HepG2 (cell line): ENCODE results near the gene CST4. TPM values are rescaled to one million over a fixed set of nuclear protein-coding genes. Genes with fewer than 3 reads are reported as not detected.

Experiments
- ADNP ChIP-seq: sonication (generic); formaldehyde crosslinking; IDR thresholded peaks from 2 replicates; pipeline ENCODE4 v1.4.0; 2020; ENCODE audit warnings: missing genetic modification reagents
- CCDC6 ChIP-seq: sonication (generic); formaldehyde crosslinking; IDR thresholded peaks from 2 replicates; pipeline ENCODE4 v1.8.1; 2022; ENCODE audit warnings: mild to moderate bottlenecking, missing genetic modification reagents, moderate library complexity
- DR1 ChIP-seq: sonication (generic); formaldehyde crosslinking; IDR thresholded peaks from 2 replicates; pipeline ENCODE4 v1.8.0; 2021; ENCODE audit warnings: mild to moderate bottlenecking, missing genetic modification reagents, inconsistent platforms
- ESRRA ChIP-seq: sonication (generic); formaldehyde crosslinking; IDR thresholded peaks from 2 replicates; pipeline ENCODE4 v1.5.1; 2020; ENCODE audit warnings: mild to moderate bottlenecking, low read depth, missing genetic modification reagents
- GZF1 ChIP-seq: sonication (generic); formaldehyde crosslinking; IDR thresholded peaks from 2 replicates; pipeline ENCODE4 v1.5.1; 2020; ENCODE audit warnings: mild to moderate bottlenecking, missing genetic modification reagents
- JDP2 ChIP-seq: sonication (generic); formaldehyde crosslinking; IDR thresholded peaks from 2 replicates; pipeline ENCODE4 v1.8.1; 2022; ENCODE audit warnings: missing genetic modification reagents, borderline replicate concordance
- KDM1A ChIP-seq: IDR thresholded peaks from 2 replicates; pipeline ENCODE4 v1.6.1; 2016; ENCODE audit warnings: missing compliant biosample characterization
- NBN ChIP-seq: fragments of 450-650 bp; conservative IDR thresholded peaks from 2 replicates; pipeline ENCODE4 v1.6.1; 2017
- NRL ChIP-seq: sonication (generic); formaldehyde crosslinking; IDR thresholded peaks from 2 replicates; pipeline ENCODE4 v1.5.0; 2020; ENCODE audit warnings: missing genetic modification reagents, mild to moderate bottlenecking, moderate library complexity, borderline replicate concordance
- SALL1 ChIP-seq: sonication (generic); formaldehyde crosslinking; IDR thresholded peaks from 2 replicates; pipeline ENCODE4 v1.8.0; 2022; ENCODE audit warnings: mild to moderate bottlenecking, missing genetic modification reagents
- SALL2 ChIP-seq: sonication (generic); formaldehyde crosslinking; IDR thresholded peaks from 2 replicates; pipeline ENCODE4 v1.8.1; 2023; ENCODE audit warnings: mild to moderate bottlenecking, missing genetic modification reagents, inconsistent platforms
- SIX4 ChIP-seq: sonication (generic); formaldehyde crosslinking; IDR thresholded peaks from 2 replicates; pipeline ENCODE4 v1.4.0; 2020; ENCODE audit warnings: missing genetic modification reagents
- SP140L ChIP-seq: sonication (generic); formaldehyde crosslinking; IDR thresholded peaks from 2 replicates; pipeline ENCODE4 v1.4.0; 2020; ENCODE audit warnings: missing genetic modification reagents, borderline replicate concordance
- ZFP82 ChIP-seq: sonication (generic); formaldehyde crosslinking; IDR thresholded peaks from 2 replicates; pipeline ENCODE4 v1.5.1; 2020; ENCODE audit warnings: mild to moderate bottlenecking, missing genetic modification reagents, borderline replicate concordance
- ZNF230 ChIP-seq: sonication (generic); formaldehyde crosslinking; IDR thresholded peaks from 2 replicates; pipeline ENCODE4 v1.4.0; 2020; ENCODE audit warnings: mild to moderate bottlenecking, missing genetic modification reagents
- ZNF235 ChIP-seq: sonication (generic); formaldehyde crosslinking; IDR thresholded peaks from 2 replicates; pipeline ENCODE4 v1.8.1; 2023; ENCODE audit warnings: mild to moderate bottlenecking, missing genetic modification reagents, borderline replicate concordance
- ZNF331 ChIP-seq: sonication (generic); formaldehyde crosslinking; IDR thresholded peaks from 2 replicates; pipeline ENCODE4 v1.4.0; 2020; ENCODE audit warnings: missing genetic modification reagents
- ZNF678 ChIP-seq: sonication (generic); formaldehyde crosslinking; IDR thresholded peaks from 2 replicates; pipeline ENCODE4 v1.4.0; 2020; ENCODE audit warnings: mild to moderate bottlenecking, missing genetic modification reagents
- polyA plus RNA-seq, 8 experiments: library from polyadenylated mRNA; depleted of rRNA in 3 of 8; stranded (reverse) in 7 of 8; unstranded in 1 of 8; fragments of >200 nt; fragmentation: Illumina TruSeq in 4 of 8; extraction: Trizol in 4 of 8; gene quantifications; 2 replicates each; pipeline versions ENCODE4 v1.2.1 to v1.2.3, GENCODE V29; 2011 to 2016; ENCODE audit warnings: low read depth in 4 of 8, missing spikeins in 1 of 8, mixed read lengths in 1 of 8; ENCODE audit not compliant: insufficient read depth in 1 of 8
- total RNA-seq, 5 experiments: library from RNA; depleted of rRNA; stranded (reverse); fragments of >200 nt; fragmentation: Illumina TruSeq; extraction: Trizol; gene quantifications; 2 replicates each; pipeline ENCODE4 v1.2.3, GENCODE V29; 2016; ENCODE audit warnings: low read depth in 1 of 5
- TF ChIP-seq, protein P1 (sequence below): sonication (generic); formaldehyde crosslinking; IDR thresholded peaks from 2 replicates; pipeline ENCODE4 v1.8.1; 2023; ENCODE audit warnings: mild to moderate bottlenecking, missing genetic modification reagents
- TF ChIP-seq, protein P2 (sequence below): sonication (generic); formaldehyde crosslinking; IDR thresholded peaks from 2 replicates; pipeline ENCODE4 v1.5.1; 2020; ENCODE audit warnings: mild to moderate bottlenecking, missing genetic modification reagents, borderline replicate concordance
- TF ChIP-seq, protein P3 (sequence below): sonication (generic); formaldehyde crosslinking; IDR thresholded peaks from 2 replicates; pipeline ENCODE4 v1.5.1; 2020; ENCODE audit warnings: missing genetic modification reagents, mild to moderate bottlenecking, borderline replicate concordance
- TF ChIP-seq, protein P4 (sequence below): sonication (generic); formaldehyde crosslinking; IDR thresholded peaks from 2 replicates; pipeline ENCODE4 v1.8.0; 2022; ENCODE audit warnings: missing genetic modification reagents, low read depth, mild to moderate bottlenecking, borderline replicate concordance

CST4 gene
- total and polyA plus RNA-seq, 2 of the 13 experiments (the other 11 are each of a cell fraction or from before 2014, with no cell fraction given), result not detected

DNA sequence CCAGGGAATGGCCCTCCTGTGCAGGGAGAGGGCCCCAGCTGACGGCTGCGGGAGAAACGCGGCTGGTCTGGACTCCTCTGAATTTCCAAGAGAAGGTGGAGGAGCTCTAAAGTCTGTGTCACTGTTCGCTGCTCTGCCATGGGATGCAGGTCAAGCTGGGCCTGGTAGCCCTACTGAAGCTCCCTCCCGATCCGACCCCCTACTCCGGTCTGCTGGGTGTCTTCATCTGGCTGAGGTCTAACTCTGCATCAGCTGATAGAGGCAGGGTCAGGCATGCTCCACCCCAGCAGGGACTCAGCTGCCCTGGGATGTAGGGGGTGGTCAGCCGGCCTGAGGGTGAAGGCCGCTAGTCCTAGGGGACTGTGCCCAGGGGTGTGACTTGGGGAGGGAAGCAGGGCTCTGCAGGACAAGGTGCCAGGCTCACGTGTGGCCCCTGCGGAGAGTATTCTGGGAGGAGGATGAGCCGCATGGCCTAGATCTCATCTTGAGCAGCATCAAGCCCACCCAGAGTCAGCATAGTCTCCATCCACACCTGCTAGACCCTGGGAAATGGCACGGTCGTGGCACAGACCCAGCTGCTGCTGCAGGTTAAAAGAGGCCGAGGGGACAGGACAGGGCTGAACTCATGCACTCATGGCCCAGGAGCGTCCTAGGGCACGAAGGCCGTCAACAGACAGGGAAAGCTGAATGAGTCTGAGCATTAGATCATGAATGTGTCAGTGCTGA lies 52.5 kb downstream of the CST4 start (continued):
- TF ChIP-seq, protein P1, sequence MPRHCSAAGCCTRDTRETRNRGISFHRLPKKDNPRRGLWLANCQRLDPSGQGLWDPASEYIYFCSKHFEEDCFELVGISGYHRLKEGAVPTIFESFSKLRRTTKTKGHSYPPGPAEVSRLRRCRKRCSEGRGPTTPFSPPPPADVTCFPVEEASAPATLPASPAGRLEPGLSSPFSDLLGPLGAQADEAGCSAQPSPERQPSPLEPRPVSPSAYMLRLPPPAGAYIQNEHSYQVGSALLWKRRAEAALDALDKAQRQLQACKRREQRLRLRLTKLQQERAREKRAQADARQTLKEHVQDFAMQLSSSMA (CRISPR knock-in tag), result peak; percentile 85
- TF ChIP-seq SALL2 (no peak), ADNP (CRISPR knock-in tag) (no peak), ZNF678 (no peak), CCDC6 (CRISPR knock-in tag) (0 out of 2 replicates have a peak, but pooled peaks have one; percentile 10), ZNF230 (CRISPR knock-in tag) (no peak), ZNF235 (CRISPR knock-in tag) (no peak), GZF1 (CRISPR knock-in tag) (no peak), ESRRA (CRISPR knock-in tag) (no peak; the same call in 1 of the 2 replicates), SP140L (CRISPR knock-in tag) (no peak), KDM1A (CRISPR knock-in tag) (no peak), NBN (no peak), NRL (peak; percentile 79; the same call in 1 of the 2 replicates), SALL1 (CRISPR knock-in tag) (no peak), JDP2 (CRISPR knock-in tag) (no peak; the same call in 1 of the 2 replicates), ZFP82 (CRISPR knock-in tag) (no peak), DR1 (CRISPR knock-in tag) (no peak), SIX4 (CRISPR knock-in tag) (0 out of 2 replicates have a peak, but pooled peaks have one; percentile 20), ZNF331 (CRISPR knock-in tag) (no peak)
- TF ChIP-seq, protein P2, sequence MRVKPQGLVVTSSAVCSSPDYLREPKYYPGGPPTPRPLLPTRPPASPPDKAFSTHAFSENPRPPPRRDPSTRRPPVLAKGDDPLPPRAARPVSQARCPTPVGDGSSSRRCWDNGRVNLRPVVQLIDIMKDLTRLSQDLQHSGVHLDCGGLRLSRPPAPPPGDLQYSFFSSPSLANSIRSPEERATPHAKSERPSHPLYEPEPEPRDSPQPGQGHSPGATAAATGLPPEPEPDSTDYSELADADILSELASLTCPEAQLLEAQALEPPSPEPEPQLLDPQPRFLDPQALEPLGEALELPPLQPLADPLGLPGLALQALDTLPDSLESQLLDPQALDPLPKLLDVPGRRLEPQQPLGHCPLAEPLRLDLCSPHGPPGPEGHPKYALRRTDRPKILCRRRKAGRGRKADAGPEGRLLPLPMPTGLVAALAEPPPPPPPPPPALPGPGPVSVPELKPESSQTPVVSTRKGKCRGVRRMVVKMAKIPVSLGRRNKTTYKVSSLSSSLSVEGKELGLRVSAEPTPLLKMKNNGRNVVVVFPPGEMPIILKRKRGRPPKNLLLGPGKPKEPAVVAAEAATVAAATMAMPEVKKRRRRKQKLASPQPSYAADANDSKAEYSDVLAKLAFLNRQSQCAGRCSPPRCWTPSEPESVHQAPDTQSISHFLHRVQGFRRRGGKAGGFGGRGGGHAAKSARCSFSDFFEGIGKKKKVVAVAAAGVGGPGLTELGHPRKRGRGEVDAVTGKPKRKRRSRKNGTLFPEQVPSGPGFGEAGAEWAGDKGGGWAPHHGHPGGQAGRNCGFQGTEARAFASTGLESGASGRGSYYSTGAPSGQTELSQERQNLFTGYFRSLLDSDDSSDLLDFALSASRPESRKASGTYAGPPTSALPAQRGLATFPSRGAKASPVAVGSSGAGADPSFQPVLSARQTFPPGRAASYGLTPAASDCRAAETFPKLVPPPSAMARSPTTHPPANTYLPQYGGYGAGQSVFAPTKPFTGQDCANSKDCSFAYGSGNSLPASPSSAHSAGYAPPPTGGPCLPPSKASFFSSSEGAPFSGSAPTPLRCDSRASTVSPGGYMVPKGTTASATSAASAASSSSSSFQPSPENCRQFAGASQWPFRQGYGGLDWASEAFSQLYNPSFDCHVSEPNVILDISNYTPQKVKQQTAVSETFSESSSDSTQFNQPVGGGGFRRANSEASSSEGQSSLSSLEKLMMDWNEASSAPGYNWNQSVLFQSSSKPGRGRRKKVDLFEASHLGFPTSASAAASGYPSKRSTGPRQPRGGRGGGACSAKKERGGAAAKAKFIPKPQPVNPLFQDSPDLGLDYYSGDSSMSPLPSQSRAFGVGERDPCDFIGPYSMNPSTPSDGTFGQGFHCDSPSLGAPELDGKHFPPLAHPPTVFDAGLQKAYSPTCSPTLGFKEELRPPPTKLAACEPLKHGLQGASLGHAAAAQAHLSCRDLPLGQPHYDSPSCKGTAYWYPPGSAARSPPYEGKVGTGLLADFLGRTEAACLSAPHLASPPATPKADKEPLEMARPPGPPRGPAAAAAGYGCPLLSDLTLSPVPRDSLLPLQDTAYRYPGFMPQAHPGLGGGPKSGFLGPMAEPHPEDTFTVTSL (CRISPR knock-in tag), result 0 out of 2 replicates have a peak, but pooled peaks have one; percentile 27
- TF ChIP-seq, protein P3, sequence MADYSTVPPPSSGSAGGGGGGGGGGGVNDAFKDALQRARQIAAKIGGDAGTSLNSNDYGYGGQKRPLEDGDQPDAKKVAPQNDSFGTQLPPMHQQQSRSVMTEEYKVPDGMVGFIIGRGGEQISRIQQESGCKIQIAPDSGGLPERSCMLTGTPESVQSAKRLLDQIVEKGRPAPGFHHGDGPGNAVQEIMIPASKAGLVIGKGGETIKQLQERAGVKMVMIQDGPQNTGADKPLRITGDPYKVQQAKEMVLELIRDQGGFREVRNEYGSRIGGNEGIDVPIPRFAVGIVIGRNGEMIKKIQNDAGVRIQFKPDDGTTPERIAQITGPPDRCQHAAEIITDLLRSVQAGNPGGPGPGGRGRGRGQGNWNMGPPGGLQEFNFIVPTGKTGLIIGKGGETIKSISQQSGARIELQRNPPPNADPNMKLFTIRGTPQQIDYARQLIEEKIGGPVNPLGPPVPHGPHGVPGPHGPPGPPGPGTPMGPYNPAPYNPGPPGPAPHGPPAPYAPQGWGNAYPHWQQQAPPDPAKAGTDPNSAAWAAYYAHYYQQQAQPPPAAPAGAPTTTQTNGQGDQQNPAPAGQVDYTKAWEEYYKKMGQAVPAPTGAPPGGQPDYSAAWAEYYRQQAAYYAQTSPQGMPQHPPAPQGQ (CRISPR knock-in tag), result no peak
- TF ChIP-seq, protein P4, sequence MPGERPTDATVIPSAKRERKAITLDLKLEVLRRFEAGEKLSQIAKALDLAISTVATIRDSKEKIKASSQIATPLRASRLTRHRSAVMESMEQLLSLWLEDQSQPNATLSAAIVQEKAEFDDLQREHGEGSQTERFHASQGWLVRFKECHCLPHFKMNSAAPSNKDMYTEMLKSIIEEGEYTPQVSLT (CRISPR knock-in tag), result no peak
